Measurements from ENCODE around the gene DOK6. TPM values are rescaled to one million over a fixed set of nuclear protein-coding genes. Genes with fewer than 3 reads are reported as not detected.
A peak's percentile ranks its signal among the peaks of the same experiment; 100 is the strongest.

The DOK6 gene
- total and polyA plus RNA-seq, 2 of the 13 experiments (the other 11 are each of a cell fraction or from before 2014, with no cell fraction given), result 17.0 to 17.2 TPM

DNA sequence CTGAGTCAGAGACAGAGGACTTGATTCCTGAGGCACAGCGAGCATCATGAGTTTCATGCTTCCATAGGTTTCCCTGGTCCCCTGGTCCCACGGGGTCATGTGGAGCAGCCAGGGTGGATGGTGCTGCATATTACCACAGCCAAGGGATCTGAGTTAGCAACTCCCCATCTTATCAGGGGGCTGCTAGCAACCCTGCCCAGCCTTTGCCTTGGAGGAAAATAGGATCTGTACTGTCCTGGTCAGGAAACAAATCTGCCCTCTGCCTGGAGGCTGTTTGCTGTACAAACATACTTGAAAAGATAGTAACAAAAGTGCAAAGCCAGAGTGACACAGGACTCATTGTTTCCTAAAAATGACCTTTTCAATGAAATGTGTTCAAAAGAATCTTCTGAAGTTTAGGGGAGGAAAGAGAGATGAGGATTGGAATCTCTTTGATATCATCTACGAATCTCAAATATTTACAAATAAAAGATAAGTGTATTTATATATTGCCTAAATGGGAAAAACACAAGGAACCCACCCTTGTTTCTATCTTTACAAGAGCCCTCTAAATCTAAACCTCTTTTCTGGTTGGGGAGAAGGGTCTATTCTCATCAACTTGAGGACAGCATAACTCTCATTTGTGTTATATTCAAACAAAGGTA lies 352.2 kb downstream of the DOK6 start (continued):
- TF ChIP-seq, protein P1, sequence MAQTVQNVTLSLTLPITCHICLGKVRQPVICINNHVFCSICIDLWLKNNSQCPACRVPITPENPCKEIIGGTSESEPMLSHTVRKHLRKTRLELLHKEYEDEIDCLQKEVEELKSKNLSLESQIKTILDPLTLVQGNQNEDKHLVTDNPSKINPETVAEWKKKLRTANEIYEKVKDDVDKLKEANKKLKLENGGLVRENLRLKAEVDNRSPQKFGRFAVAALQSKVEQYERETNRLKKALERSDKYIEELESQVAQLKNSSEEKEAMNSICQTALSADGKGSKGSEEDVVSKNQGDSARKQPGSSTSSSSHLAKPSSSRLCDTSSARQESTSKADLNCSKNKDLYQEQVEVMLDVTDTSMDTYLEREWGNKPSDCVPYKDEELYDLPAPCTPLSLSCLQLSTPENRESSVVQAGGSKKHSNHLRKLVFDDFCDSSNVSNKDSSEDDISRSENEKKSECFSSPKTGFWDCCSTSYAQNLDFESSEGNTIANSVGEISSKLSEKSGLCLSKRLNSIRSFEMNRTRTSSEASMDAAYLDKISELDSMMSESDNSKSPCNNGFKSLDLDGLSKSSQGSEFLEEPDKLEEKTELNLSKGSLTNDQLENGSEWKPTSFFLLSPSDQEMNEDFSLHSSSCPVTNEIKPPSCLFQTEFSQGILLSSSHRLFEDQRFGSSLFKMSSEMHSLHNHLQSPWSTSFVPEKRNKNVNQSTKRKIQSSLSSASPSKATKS (CRISPR knock-in tag; IDR thresholded peaks at IDR 0.05), result no peak
- TF ChIP-seq MXI1 (IDR thresholded peaks at IDR 0.05; ENCODE audit: borderline replicate concordance, low read depth, low read length) (no peak), CBX1 (IDR thresholded peaks at IDR 0.05; ENCODE audit: low read depth) (peak; percentile 57), ZNF3 (CRISPR knock-in tag; IDR thresholded peaks at IDR 0.05) (no peak), KDM5A (IDR thresholded peaks at IDR 0.05; ENCODE audit: borderline replicate concordance, low read length) (no peak), HOXA7 (CRISPR knock-in tag; IDR thresholded peaks at IDR 0.05) (no peak), BRCA1 (CRISPR knock-in tag; IDR thresholded peaks at IDR 0.05) (no peak), SMARCE1 (IDR thresholded peaks at IDR 0.05; ENCODE audit: borderline replicate concordance) (no peak), ZNF253 (CRISPR knock-in tag; IDR thresholded peaks at IDR 0.05; ENCODE audit: borderline replicate concordance) (no peak), MBNL3 (CRISPR knock-in tag; conservative IDR thresholded peaks at IDR 0.05) (no peak), ZNF432 (CRISPR knock-in tag; IDR thresholded peaks at IDR 0.05; ENCODE audit: borderline replicate concordance) (no peak), SP140L (CRISPR knock-in tag; IDR thresholded peaks at IDR 0.05; ENCODE audit: borderline replicate concordance) (no peak), ZNF572 (CRISPR knock-in tag; IDR thresholded peaks at IDR 0.05) (no peak), ZSCAN29 (CRISPR knock-in tag; conservative IDR thresholded peaks at IDR 0.05) (peak; percentile 79; the same call in 1 of the 2 replicates), ZBTB10 (CRISPR knock-in tag; IDR thresholded peaks at IDR 0.05; ENCODE audit: borderline replicate concordance) (no peak), MTA3 (CRISPR knock-in tag; IDR thresholded peaks at IDR 0.05) (no peak), RXRA (CRISPR knock-in tag; IDR thresholded peaks at IDR 0.05) (peak; percentile 85; the same call in 1 of the 2 replicates), SETDB1 (CRISPR knock-in tag; IDR thresholded peaks at IDR 0.05; ENCODE audit: borderline replicate concordance) (no peak), ZNF75D (CRISPR knock-in tag; IDR thresholded peaks at IDR 0.05; ENCODE audit: borderline replicate concordance) (no peak), CBX5 (CRISPR knock-in tag; IDR thresholded peaks at IDR 0.05; ENCODE audit: borderline replicate concordance) (peak; percentile 93; the same call in 1 of the 2 replicates), MBD4 (IDR thresholded peaks at IDR 0.05; ENCODE audit: borderline replicate concordance, low read length) (peak; percentile 88; the same call in 1 of the 2 replicates), GATAD2A (CRISPR knock-in tag; IDR thresholded peaks at IDR 0.05) (peak; percentile 97)
- TF ChIP-seq, protein P2, sequence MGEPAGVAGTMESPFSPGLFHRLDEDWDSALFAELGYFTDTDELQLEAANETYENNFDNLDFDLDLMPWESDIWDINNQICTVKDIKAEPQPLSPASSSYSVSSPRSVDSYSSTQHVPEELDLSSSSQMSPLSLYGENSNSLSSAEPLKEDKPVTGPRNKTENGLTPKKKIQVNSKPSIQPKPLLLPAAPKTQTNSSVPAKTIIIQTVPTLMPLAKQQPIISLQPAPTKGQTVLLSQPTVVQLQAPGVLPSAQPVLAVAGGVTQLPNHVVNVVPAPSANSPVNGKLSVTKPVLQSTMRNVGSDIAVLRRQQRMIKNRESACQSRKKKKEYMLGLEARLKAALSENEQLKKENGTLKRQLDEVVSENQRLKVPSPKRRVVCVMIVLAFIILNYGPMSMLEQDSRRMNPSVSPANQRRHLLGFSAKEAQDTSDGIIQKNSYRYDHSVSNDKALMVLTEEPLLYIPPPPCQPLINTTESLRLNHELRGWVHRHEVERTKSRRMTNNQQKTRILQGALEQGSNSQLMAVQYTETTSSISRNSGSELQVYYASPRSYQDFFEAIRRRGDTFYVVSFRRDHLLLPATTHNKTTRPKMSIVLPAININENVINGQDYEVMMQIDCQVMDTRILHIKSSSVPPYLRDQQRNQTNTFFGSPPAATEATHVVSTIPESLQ (CRISPR knock-in tag; conservative IDR thresholded peaks at IDR 0.05), result no peak
